NCI-H2107 treated with DMSO at 0.1 percent for 48 hours (cell line): ENCODE measurements around the gene PRG2.

Experiments
- DNase-seq: peaks from one replicate; lab custom pipeline; 2025; ENCODE audit not compliant: unreplicated experiment; lab: John Stamatoyannopoulos, UW

PRG2 gene, protein sequence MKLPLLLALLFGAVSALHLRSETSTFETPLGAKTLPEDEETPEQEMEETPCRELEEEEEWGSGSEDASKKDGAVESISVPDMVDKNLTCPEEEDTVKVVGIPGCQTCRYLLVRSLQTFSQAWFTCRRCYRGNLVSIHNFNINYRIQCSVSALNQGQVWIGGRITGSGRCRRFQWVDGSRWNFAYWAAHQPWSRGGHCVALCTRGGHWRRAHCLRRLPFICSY

DNA sequence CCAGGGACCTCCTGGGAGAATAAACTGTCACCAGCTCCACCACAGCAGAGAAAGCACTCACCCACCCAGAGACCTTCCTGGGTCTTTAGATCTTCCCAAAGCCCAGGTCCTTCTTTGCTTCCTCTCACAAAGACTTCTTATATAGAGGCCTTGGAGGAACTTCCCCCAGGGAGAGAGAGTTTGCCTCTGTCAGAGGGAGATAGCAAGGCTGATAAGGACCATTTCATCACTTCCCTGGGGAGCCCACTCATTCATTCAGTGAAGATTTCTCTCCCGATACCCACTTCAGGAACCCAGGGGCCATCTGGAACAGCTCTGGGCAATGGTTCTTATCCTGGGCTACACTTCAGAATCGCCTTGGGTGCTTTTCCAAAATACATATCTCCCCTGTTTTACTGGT is at the start of gene PRG2:
Gene PRG2 (minus strand): TSS at position 116 of the 400 bp plus-strand sequence. CDS start 706 bp downstream, outside the sequence.
- DNase-seq: no peak

DNA sequence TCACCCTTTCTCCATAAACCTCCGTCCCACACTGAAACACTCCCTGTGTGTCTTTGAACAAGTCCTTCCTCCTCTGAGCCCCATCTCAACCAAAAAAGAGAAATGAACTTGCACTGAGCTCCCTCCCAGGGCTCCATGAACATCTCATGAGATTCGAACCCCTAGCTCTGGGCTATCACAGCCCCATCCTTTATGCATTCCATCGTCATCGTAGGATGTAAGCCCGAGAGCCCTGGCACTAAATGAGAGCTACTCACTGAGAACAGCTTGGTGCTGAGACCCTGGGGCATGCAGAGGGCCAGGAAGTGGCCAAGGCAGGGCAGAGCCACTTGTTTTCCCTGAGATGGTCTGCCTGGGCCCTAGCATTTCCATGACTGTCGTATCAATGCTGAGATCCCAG is 49.3 kb upstream of the PRG2 start:
- no peak for DNase-seq

DNA sequence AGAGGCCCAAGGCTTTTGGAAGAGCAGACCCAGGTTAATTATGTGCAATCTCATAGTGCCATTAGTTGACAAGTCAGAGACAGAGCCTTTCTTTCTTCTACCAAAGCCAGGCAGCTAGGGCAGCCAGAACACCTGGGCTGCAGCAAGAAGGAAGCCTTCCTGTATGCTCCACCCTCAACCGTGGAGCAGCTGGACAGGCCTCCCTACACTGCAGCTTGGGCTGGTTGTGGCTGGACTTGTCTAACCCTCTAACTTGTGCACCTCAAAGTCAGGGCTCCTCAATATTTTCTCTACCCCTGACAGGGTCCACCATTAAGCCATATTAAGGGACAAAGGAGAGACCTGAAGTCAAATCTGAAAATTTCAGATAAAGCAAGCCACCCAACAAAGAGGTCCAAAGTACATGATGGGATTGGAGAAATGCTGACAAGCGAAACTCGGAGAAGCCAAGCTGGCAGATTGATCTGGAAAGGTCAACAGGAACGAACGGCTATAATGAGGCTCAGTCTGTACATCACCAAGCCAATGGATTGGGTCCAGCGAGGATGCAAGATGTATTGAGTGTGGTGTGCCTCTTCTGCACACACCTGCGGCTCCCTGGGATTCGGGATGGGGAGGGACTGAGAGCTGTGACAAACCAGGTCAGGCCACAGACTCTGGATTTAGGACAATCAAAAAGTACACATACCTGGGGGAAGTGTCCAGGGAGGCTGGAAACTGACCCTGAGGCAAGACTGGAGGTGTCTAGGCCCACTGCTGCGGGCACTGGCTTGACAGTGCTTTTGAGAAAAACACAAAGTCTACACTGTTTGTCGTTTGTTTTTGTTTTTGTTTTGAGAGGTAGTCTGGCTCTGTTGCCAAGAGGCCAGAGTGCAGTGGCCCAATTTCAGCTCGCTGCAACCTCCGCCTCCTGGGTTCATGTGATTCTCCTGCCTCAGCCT is 48.2 kb upstream of the PRG2 start:
- DNase-seq: no peak

DNA sequence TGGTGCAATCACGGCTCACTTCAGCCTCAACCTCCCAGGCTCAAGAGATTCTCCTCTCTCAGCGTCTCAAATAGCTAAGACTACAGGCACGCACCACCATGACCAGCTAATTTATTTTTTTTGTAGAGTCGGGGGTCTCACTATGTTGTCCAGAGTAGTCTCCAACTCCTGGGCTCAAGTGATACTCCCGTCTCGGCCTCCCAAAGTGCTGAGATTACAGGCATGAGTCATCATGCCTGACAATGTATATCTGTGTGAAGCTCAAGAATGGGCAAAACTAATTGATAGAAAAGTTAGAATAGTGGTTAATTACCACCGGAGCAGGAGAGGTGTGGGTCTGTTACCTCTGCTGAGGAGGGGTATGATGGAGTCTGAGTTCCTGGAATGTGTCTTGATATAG is 45.6 kb upstream of the PRG2 start:
- DNase-seq: no peak

DNA sequence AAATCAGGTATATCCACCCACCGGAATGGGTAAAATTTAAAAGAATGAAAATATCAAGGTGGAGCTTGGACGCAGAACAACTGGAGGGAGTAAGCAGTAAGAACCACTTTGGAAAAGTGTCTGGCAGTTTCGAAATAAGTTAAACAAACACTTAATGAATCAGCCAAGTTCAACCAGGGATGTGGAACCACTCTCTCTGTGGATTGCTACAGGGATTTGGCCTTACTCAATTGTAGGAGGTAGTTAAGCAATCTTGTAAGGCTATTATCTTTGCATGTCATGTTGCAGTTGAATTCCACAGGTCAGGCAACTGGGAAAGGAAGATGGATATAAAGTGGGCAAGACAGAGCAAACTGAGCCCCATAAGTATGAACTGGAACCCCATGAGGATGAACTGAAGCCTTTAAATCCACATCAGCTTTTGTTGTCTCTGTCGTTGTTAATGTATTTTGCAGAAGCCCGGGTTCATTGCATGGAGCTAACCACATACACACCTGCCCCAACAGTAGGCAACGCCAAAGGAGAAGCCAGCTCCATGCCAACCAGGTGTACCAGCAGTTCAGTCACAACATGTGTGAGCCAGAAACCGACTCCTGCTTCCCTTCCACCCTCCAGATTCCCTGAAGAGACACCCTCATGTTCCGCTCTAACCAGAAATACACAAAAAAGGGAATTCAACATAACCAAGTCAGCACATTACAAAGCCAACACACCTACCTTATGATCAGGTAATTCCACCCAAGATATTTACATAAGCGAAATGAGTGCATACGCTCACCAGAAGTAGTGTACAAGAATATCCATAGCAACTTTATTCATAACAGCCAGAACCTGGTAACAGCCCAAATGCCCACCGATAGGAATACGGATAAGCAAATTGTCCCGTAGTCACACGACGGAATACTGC is 44.4 kb upstream of the PRG2 start:
- DNase-seq: peak; percentile 30

DNA sequence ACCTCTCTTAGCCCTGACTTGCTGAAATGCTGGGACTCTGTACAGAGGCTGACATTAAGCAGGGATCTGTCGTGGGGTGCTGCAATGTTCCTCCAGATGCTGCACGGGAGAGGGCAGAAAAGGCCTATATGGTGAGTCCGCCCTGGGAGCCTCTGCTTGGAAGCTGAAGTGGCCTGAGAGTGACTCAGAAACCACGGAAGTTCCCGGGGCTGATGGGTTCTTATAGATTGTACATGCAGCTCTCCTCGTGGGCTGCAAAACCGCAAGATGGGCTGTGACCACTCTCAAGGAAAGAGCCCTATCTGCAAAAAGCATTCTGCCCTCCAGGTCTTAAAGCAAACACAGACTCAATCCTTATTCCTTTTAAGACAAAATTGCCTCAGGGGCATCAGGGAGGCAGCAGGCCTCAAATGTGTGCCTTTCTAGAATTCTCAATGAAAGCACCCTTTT is 42.3 kb upstream of the PRG2 start:
- no peak for DNase-seq

DNA sequence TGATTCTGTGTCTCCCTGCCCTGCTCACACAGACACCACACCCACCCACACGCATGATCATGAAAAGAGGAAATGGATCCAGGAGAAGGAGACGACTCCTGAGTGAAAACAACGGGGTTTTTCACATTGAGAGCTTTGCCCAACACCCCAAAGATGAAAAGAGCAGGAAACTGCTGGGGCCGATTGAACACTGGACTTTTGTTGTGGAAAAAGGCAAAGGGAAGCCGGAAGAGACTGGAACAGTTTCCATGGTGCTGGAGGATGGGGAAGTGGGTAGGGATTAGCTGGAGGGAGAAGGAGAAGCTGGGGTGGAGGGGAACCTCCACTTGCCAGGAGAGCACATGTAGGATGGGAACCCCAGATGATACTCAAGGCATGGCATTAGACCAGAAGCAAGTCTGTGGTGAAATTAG is 41.7 kb upstream of the PRG2 start:
- DNase-seq: no peak

DNA sequence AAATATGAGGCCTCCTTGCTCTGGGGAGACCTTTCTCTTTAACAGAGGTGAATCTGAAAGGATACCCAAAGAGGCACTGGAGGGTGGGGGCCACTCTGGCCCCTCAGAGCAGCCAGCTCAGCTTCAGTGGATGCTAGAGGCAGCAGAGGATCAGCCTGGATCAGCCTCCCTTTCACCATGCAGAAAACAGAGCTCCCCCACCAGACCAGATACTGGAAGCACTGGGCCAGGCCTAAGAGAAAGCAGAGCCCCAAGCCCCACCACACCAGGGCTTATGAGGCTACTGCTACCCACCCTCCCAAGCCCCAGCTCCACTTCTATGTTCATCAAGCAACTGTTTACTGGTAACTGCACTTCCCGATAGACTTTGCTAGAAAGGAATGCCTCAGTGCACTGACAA is 40.5 kb upstream of the PRG2 start:
- no peak for DNase-seq

DNA sequence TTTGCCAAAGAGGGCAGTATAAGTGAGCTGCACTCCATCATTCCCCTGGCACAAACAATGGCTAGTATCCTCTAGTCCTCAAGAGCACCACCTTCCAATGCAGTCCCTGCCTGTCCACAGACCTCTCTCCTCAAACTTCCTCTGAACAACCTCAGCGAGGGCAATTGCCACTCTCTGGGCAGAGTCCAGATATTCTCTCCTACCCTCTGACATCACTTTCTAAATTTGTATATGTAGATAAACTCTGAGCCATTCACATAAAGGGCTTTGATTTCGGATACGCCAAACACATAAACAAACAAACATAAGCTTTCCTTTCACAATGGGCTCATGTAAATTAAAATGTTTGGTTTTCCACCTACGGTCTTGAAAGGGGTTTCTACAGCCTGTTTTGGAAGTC is 39.5 kb upstream of the PRG2 start:
- DNase-seq: no peak

DNA sequence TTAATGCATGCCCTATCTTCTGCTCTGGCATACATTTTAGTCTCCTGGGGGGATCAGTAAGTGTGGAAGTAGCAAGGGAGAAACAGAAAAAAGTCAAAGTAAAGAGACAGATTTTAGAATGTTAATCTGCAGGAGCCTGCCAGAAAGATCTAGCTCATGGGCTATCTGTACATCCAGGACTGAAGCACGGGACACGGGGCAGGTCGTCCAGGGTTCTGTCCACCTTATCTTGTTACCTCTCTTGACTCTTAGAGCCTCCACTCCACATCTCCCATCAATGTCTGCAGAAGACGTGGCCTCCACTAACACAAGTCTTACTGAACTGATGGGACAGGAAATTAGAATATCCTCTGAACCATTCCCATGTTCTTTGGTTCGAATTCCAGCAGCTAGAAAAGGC is 38.2 kb upstream of the PRG2 start:
- no peak for DNase-seq

DNA sequence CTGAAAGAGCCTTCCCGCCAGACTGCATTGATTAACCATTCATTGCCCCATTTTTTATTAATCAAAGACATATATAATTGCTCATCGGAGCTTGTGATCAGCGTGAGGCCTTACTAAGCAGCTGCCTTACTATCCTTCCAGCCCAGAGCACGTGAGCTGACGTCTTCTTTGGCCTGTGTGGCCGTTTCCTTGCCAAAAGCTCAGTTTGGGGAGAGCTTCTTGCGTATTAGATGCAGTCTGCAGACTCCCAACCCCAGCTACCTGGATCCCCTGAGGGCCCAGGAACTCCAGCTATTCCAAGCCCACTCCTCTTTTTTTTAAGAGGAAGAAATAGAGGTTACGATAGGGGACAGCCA is 37.3 kb upstream of the PRG2 start:
- DNase-seq: no peak

DNA sequence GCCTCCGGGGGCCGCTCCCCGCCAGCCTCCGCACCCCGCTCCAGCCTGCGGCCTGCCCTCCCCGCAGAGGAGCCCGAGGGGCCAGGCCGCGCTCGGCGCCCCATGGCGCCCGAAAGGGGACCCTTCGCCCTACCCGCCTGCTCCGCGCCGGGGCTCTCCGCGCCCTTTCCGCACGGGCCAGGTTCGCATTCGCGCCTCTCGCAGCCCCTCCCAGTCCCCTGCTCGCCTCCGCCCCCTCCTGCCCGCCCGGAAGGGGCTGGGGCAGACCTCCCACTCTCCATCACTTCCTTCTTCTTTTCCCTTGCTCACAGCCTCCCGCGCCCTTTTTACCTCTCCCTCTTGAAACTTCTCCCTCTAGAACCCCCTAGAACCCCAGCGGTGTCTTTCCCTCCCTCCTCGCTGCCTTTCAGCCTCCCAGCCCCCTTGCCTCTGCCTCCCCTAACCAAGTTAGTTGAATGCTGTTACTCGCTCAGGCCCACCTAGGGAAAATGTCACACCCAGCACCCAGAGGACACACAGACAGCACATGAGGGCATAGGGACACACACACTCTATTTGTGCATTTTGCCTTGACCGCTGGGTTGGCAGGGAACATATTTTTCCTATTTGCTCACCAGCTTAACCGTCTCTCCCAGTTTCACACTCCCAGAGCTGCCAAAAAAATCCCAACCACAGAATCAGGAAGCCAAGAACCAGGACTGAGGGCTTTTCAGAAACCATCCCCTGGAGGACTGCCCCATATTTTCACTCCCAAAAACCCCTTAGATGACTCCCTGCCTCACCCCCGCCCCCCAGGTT is 36.7 kb upstream of the PRG2 start, which contains the start of gene SLC43A3:
Gene SLC43A3 (minus strand): TSS at position 193 of the 798 bp plus-strand sequence. CDS start 949 bp downstream, outside the sequence.
- no peak for DNase-seq

DNA sequence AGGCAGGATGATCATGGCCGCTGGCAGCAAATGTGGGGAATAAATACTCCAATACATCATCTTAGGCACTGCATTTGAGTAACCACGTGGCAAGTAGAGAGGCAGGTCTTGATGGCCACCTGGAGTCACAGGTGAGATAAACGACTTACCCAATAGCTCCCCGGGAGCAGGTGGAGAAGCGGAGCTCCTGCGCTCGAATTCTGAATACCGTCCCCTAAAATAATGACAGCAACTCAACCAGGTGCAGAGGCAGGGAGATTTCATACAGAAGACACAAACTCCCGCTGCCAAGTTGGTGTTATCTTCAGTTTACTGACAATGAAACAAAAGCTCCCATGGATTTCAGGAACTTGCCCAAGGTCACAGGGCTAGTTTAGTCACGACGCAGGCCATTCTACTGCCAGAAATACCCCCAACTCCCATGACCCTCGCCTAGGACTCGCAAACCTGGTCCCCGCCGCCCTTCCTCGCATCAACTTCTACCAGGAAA is 36.0 kb upstream of the PRG2 start:
- DNase-seq: no peak

DNA sequence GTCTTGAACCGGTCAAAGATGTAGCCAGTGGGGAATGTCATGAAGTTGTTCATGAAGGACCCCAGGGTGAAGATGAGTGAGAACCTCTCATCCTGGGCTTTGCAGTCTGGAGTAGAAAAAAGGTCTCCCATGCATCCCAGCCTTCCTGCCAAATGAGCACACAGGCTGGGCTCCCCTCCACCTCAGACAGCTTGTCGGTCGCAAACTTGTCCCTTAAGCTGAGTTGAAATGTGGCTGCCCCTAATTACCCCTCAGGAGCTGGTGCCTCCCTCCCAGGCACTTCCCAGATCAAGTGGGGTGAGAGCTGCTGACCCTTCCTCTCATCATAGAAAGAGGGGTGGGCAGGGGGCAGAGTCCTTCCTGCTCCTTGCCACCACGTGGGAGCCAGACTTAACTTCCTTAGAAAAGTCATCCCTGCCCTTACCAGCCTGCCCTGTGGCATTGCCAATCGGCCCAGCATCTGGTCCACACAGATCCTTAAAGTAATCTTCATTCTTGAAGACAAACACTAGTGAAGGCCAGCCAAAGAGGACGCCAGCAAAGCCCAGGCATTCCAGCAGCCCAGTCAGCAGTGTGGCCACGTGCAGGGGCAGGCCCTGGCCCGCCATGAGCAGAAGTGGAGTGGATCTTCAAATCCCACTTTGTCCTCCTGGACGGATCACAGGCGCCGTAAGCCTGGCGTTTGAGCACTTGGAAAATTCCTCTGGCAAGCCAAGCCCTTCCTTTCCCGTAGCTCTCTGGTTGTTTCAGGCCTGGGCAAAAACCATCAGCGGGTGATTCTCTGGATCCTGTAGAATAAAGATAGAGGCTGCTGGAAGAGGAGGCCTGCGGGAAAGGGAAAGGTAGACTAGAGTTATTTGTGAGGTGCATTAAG is 35.4 kb upstream of the PRG2 start:
- DNase-seq: no peak

DNA sequence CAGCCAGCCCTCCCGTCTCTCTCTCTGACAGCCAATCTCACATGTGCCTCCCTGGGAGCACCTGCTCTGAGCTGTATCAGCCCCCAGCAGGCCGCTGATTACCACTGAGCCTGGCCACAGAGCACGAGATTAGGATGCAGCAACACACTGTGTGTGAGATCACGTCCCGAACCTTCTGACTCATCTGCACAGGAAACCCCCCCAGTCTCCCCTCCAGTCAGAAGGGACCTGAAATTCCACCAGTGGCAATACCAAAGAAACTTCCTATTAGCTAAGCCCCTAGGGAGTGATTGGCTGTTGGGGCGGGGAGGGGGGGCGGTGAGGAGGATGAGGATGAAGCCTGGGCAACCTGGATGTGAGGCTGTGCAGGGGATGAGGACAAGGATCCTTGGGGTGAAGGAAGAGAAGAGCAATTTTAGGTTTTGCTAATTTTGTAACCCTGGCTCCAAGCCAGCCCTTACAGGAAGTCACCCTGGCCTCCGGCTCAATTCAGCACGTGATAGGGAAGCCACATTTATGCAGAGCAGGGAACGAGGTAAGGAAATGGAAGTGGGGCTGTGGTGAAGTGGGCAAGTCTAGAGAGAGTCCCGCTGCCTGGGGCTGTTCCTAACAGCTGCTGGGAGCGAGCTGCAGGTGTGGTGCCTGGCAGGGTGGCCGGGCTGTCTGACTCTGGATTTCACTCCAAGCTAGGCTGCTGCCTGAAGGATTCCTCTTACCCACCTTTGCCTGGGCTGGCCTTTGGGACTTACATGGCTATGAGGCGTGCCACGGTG is 34.5 kb upstream of the PRG2 start:
- peak; percentile 16 for DNase-seq

DNA sequence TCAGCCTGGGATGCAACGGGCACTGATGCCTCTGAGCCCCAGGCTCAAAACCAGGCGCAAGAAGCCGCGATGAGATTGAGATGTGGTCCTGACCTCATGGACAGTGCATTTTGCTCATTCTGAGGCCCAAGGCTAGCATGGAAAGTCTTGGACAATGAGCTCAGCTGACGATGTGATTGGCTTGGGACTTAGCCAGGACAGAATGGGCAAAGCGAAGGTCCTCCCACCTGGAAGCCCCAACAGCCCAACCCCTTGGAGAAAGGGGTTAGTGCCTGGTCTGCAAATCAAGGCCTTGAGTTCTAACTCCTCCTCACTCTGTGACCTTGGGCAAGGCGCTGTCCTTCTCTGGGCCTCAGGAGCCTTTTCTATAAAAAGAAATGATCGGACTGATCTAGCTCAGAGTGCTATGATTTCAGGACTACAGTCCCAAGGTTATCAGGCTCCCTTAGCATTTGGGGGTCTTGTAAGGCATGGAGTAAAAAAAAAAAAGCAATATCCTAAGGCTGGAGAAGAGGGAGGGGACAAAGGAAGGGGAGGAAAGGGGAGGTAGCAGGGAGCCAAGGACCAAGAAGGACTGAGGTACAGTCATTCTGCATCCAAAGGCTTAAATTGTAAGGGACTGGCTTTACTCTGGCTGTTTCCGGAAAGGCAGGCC is 33.8 kb upstream of the PRG2 start:
- no peak for DNase-seq

DNA sequence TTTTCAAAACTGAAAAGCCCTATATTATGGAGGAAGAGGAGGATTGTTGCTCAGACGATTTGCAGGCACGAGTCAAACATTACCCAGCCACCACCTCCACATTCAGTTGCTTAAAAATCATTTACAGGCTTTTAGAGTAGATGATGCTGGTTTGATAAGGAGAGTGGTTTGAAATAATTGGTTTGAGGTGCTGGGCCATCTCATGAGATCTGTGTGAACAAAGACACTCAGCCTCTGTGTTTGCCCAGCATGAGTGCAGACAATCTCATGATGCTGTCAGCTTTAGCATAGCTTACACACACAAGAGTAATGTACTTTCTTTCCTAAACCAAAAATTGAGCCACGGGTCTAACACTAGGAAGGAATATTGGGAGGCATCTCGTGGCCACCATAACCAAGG is 32.2 kb upstream of the PRG2 start:
- no peak for DNase-seq

DNA sequence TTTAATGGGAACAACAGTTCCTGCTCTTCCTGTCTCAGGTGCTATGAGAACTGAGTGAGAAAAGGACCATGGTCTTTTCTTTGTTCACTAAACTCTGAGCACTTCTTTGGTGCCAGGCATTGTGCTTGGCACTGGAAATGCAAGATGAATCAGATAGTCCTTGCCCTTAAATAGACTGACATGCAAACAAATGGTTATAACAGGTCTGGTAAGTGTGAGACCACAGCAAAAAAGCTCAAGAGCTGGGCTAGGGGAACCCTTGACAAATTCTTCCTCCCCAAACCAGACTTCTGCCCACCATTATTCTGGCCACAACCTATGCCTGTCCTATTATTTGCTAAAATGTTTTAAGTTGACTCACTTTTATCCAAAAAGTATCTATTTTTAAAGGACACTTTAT is 31.4 kb upstream of the PRG2 start:
- DNase-seq: no peak
